Measurements from ENCODE around the gene FMN1. TPM values are rescaled to one million over a fixed set of nuclear protein-coding genes. Genes with fewer than 3 reads are reported as not detected.

The FMN1 gene
- total and polyA plus RNA-seq, 10 of the 15 experiments (the other 5 are each of a cell fraction or from before 2014, with no cell fraction given): 0.05 to 0.16 (median 0.08) TPM; not detected in 4

GRCh38 chr15:32837935-32838334, 356.6 kb downstream of the FMN1 start:
- Histone ChIP-seq H3K36me3 (ENCODE audit: control insufficient read depth in 2 of 2, insufficient read depth in 2 of 2, low read length in 1 of 2) (no peaks in the 10 kb centered on the region), H2AFZ (ENCODE audit: control insufficient read depth, low read depth, low read length) (no peak overlapping the region), H4K20me1 (ENCODE audit: control insufficient read depth, insufficient read depth) (no peaks in the 10 kb centered on the region), H3K4me2 (ENCODE audit: control insufficient read depth, insufficient read depth) (no peak overlapping the region), H3K4me1 (ENCODE audit: control insufficient read depth, insufficient read depth, low read length) (peaks cover 6% of the 10 kb centered on the region; the same call in 1 of the 2 replicates), H3K27ac (ENCODE audit: control insufficient read depth, insufficient read depth) (no peak overlapping the region), H3K27me3 (replicated peaks in 1 of 2; ENCODE audit: control insufficient read depth in 2 of 2, insufficient read depth in 2 of 2, low read length in 1 of 2) (peaks cover 2 to 3% of the 10 kb centered on the region in 2 experiments; a peak in 1 of 4 replicates), H3K79me2 (ENCODE audit: control insufficient read depth, insufficient read depth, low read length) (no peaks in the 10 kb centered on the region), H3K4me3 (no peak overlapping the region), H3K9me3 (replicated peaks; ENCODE audit: control insufficient read depth, insufficient read depth, low read length) (no peaks in the 10 kb centered on the region), H3K9ac (ENCODE audit: control insufficient read depth, insufficient read depth, low read length) (no peak overlapping the region)
- 61% methylated on average over 8 of the region's 8 CpGs for WGBS (ENCODE audit: insufficient coverage, insufficient replicate concordance, low lambda C conversion rate, missing lambda C conversion rate)
- FAIRE-seq: no peak
- no TSS peak for BruUV-seq (replicated peaks)
- in situ Hi-C loops (cut with MboI): no loop called here
- no peak for ATAC-seq
- POLR2A ChIA-PET: no interaction called here
- DNase-seq (ENCODE audit: low read depth, low spot score): no peak
- CTCF ChIA-PET: interaction anchor here (1.4 kb wide), 2 partner anchors 8 to 175 kb away, joined by 3 to 4 read pairs; no protein-coding TSS in a partner anchor
- intact Hi-C loops (cut with micrococcal nuclease; ENCODE audit: unreplicated experiment): no loop called here
- RAD21 ChIA-PET (ENCODE audit: unreplicated experiment): no interaction called here
- SMC1A ChIA-PET (ENCODE audit: uncharacterized antibody, unreplicated experiment): no interaction called here
- TF ChIP-seq BCL11A (IDR thresholded peaks at IDR 0.05; ENCODE audit: low read depth, low read length) (no peak), BCLAF1 (IDR thresholded peaks at IDR 0.05) (no peak), RCOR1 (conservative IDR thresholded peaks at IDR 0.05; ENCODE audit: low read depth, low read length) (no peak), HCFC1 (IDR thresholded peaks at IDR 0.05; ENCODE audit: low read length) (no peak), HDGF (IDR thresholded peaks at IDR 0.05) (no peak), CTCF (IDR thresholded peaks at IDR 0.05 in 2 of 3, conservative IDR thresholded peaks at IDR 0.05 in 1 of 3; ENCODE audit: control insufficient read depth in 2 of 3, extremely low read depth in 1 of 3, insufficient read depth in 1 of 3, low read depth in 3 of 3, low read length in 3 of 3) (no peak), RFX5 (IDR thresholded peaks at IDR 0.05; ENCODE audit: low read depth, low read length) (no peak), USF2 (IDR thresholded peaks at IDR 0.05; ENCODE audit: borderline replicate concordance, low read depth, low read length) (no peak), CBX3 (IDR thresholded peaks at IDR 0.05; ENCODE audit: borderline replicate concordance, low read depth) (no peak), EGR1 (IDR thresholded peaks at IDR 0.05; ENCODE audit: borderline replicate concordance in 1 of 2, low read depth in 2 of 2, low read length in 2 of 2) (no peak), TBL1XR1 (IDR thresholded peaks at IDR 0.05; ENCODE audit: low read depth, low read length) (no peak), JUND (IDR thresholded peaks at IDR 0.05; ENCODE audit: low read depth, low read length) (no peak)
- TF ChIP-seq, protein P1, sequence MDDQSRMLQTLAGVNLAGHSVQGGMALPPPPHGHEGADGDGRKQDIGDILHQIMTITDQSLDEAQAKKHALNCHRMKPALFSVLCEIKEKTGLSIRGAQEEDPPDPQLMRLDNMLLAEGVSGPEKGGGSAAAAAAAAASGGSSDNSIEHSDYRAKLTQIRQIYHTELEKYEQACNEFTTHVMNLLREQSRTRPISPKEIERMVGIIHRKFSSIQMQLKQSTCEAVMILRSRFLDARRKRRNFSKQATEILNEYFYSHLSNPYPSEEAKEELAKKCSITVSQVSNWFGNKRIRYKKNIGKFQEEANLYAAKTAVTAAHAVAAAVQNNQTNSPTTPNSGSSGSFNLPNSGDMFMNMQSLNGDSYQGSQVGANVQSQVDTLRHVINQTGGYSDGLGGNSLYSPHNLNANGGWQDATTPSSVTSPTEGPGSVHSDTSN (IDR thresholded peaks at IDR 0.05; ENCODE audit: insufficient replicate concordance, low read depth, low read length): no peak
- TF ChIP-seq, protein P2, sequence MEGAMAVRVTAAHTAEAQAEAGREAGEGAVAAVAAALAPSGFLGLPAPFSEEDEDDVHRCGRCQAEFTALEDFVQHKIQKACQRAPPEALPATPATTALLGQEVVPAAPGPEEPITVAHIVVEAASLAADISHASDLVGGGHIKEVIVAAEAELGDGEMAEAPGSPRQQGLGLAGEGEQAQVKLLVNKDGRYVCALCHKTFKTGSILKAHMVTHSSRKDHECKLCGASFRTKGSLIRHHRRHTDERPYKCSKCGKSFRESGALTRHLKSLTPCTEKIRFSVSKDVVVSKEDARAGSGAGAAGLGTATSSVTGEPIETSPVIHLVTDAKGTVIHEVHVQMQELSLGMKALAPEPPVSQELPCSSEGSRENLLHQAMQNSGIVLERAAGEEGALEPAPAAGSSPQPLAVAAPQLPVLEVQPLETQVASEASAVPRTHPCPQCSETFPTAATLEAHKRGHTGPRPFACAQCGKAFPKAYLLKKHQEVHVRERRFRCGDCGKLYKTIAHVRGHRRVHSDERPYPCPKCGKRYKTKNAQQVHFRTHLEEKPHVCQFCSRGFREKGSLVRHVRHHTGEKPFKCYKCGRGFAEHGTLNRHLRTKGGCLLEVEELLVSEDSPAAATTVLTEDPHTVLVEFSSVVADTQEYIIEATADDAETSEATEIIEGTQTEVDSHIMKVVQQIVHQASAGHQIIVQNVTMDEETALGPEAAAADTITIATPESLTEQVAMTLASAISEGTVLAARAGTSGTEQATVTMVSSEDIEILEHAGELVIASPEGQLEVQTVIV (IDR thresholded peaks at IDR 0.05; ENCODE audit: borderline replicate concordance, partially characterized antibody): no peak

Measured in GM12878 (cell line).